Activated T-cell treated with anti-CD3 and anti-CD28 coated beads for 4 hours (primary cell): ENCODE data around the gene EYS.
"Not testable (repeated sequence)": the region's sequence is repeated elsewhere in the genome, so short reads cannot be mapped to it uniquely, and the experiment has no call there.

Experiments used
- DNase-seq: peaks from one replicate; pipeline ENCODE4 v3.0.0-alpha.2; 2020

The EYS gene

DNA sequence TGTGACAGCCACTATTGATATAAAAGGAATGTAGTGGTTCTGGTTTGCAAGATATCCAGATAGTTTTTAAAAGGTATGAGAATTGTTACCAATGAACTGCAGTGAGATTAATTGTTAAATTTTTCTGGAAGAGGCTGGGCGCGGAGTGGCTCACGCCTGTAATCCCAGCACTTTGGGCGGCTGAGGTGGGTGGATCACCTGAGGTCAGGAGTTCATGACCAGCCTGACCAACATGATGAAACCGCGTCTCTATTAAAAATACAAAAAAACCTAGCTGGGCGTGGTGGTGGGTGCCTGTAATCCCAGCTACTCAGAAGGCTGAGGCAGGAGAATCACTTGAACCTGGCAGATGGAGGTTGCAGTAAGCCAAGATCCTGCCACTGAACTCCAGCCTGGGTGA lies 1906.6 kb downstream of the EYS start:
- DNase-seq, result not testable (repeated sequence)

DNA sequence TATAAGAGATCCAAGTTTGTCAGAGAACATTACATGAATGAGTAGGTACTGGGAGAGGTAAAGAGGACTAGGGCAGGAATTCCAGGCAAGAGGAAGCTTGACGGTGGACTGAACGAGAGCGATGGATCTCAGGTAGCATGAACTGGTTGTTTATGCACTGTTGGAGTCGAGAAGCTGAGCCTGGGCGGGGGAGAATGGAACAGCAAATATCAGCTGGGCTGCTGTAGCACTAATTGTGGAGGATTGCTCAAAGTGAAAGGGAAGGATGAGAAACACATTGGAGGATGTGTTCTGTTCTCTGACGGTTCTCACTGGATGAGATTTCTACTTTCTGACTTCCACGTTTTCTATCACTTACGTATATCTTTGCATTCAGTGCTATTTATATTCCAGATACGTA lies 1907.2 kb downstream of the EYS start:
- DNase-seq, result no peak

DNA sequence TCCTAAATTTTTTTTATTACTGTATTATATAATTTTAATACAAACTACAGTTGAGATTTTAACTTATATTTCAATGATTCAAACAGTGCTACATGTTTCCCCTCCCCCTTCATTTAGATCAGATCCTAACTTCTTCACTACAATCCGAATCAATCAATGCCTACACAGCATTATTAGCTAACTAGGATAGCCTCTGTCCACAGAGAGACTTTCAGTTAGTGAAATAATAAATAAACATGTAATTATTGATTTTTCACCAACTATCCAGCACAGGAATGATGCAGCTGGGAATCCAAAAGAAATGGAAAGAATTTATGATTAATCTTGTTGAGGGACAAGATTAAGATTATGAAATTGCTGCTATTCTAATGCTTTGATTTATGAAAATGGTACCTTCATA lies 1907.7 kb downstream of the EYS start:
- DNase-seq, result no peak

DNA sequence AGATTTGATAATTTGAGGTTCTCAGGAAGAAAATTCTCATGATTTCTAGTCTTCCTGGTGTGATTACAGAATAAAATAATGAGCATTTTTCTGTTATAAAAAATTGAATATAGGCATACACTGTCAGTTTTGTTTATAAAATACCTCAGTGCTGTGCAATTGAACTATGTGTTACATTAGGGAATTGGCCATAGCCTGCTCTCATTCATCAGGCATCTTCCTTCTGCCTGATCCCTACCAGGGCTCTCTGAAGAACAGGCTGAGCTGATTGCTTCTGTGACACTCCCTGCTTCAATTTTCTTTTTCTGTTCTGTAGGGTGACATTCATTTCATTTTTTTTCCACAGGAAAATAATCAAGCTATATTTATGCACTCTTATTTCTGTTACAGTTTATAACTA lies 1908.6 kb downstream of the EYS start:
- no peak for DNase-seq

DNA sequence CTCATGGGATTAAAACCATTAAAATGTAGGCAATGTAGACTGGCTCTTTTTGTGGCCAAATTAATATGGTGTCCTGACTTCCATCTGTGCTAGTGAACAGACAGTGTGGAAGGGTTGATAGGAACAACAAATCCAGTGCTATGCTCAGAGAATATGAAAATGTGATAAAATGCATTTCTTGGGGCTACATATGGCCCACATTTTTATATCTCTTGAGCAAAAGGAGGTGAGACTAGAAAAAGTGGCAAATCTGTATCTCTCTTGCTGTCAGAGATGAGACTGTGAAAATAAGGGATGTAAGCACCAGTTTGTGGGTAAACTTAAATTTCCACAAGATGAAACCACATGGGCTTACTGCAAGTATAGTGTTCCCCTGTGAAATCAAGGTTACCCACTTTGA lies 1909.3 kb downstream of the EYS start:
- DNase-seq, result no peak

DNA sequence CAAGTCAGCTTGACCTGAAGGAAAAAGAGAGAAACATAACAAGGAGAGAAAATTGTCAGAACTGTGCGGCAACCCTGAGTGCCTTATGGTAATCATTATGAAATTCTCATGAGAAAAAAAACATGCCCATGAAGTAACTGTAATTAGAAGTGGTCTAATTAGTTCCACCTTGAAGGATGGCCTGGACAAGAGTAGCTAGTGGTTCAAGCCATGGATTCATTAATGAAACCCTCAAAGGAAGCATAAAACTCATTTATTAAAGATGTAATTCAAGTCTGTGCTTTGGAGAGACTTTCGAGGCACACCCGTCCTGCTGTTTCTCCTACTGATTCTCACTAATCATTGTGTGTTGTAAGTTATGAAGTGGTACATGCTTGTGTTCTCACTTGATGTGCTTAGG lies 1911.2 kb downstream of the EYS start:
- DNase-seq, result no peak

DNA sequence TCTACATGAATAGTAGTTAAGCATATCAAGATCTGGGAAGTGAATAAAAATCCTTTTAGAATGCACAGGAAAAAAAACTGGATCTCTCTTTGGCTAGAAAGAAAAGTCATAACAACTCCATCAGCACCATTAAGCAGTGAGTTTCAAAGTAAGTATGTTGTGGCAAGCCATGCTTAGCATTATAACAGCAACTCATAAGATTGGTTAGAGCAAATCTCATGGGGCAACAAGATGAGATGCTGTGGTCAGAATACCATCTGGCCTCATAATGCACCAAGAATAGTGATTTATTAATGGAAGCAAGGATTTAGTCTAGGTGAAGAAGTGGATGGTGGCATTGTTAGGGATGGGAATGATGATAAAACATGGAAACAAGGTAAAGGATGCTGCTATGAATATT lies 1912.0 kb downstream of the EYS start:
- DNase-seq, result no peak

DNA sequence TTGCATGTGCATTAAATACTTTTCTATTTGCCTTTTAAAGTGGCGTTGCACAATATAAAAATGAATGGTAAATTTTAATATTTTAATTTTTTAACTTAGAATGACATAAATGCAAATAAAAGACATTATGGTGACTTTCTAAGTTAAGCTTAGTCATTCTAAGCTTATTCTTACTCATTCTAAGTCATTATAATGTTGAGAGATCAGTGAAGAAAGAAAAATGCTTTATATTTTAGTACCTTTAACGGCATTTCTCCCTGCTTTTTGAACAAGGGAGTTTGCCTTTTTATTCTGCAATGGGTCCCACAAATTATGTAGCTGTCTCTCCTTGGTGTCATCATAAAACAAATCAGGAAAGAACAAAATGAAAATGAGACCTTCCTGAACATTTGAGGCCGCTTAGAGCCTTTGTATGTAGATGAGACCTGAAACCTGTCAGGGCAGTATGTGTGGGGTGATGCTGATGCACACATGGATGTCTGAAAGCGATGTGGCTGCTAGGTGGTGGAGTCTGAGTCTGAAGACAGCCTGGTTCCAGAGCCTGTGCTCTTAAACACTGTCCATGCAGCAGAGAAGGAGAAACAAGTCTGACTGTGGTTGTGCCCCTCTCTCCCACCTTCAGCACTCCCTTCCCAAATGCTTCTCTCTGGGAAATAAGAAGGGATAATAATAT lies 1913.4 kb downstream of the EYS start:
- DNase-seq, result no peak

DNA sequence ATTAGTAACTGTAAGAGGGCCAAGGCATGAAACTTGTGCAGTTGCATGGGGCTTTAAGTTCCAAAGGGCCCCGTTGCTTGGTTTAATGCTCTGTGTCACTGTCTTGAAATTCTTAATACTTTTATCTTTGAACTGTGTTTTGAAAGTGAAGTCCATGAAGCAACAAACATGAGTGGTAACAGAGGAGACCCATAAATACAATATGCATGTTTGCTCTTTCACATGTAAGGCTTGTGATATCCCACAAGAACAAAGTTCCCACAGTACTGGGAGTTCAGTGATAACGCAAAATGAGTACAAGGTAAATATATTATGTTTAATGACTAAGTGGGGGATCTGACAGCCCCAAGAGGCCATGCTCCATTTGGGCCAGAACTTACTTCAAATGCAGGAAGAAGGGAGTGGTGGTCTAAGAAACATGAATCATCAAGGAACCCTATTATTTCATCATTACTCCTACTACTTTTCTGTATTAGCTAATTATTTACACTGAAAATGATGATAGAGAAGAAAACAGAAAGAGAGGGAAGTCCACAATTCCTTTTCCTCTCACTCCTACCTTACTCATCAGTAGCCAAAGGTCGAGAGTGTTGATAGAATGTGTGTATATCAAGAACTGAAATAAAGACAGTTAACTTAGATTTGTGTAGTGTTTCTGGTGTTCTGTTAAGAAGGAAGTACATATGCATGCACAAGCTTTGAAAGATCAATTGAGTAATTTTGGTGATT lies 1914.1 kb downstream of the EYS start:
- no peak for DNase-seq

DNA sequence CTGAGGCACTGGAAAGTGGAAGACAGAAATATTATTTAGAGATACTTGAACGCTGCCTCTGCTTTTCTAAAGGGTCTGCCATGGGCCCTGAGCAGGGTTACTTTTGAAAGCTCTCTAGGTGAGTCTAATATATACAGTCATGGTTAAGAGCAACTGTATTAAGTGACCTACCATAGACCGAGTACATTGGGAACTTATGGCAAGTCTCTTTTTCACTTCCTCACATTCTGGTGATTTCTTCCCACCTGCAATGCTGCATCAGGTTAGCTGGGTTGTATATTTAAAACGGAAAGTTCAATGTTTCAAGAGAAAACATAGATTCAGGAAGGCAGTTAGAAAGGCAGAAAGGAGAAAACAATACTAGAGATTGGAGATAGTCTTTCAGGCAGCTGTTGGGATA lies 1916.7 kb downstream of the EYS start:
- no peak for DNase-seq

DNA sequence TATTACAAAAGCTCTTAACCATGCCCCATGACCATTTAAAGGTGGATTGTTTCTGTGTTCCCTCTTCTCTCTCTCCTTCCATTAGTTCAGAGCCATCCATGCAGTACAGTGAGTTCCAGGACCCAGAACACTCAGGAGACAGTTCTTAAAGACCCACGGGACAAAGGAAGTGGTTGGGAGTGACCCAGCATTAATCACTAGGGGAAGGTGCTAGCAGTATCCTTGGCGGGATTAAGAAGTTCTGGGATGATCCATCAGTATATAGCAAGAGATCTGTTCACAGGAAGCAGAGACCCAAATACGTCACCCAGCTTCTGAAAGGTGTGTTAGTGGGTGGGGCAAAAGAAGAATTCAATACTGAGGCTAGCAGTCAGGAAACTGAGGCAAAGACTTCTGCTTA lies 1917.3 kb downstream of the EYS start:
- no peak for DNase-seq

DNA sequence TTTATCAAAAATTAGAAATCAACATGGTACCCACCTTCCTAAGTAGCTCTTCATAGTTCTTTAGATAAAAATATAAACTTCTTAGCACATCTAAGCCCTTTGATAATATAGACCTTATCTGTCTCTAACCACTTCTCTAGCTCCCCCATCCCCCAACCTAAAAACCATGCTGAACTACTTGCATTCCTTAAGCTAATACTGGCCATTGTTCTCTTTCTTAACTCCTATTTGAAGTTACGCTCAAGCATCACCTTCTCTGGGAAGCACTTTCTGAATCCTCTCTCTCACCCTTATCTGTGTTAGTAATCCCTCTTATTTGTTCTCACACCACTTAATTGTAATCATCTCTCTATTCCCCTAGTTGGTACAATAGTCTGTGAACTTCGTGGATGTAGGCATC lies 1918.5 kb downstream of the EYS start:
- DNase-seq, result no peak

DNA sequence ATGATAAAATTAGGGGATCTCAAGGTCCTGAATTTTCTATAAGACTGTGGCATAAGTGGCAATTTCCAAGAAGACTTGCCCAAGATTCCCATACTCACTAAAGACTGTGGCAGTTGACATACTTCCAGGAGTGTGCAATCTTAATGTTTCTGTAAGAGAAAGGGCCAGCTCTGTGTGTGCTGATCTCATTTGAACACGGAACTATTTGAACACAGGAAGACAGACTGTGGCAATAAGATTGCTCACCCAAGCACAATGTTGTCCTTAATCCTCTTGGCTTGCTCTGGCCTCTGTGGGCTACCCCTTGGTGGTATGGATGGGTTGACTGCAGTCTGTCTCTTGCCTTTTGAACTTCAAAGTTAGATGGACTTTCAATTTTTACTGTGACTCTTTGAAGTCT lies 1920.0 kb downstream of the EYS start:
- DNase-seq, result no peak

DNA sequence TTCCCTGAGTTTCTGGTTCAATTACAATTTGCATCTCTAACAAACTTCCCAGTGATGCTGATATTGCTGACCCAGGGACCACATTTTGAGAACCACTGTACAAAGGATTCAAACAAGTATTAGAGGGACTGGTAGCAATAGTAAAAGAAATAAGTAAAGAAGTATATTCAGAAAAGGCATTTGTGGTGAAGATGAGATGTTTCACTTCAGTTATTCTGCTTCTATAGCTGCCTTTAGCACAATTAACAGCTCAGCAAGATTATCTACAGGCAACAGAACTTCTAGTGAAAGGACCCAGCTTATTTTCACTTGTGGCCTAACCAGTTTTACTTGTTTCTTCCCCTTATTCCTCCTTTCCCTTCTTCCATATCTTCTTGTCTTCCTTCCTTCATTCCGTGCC lies 1922.0 kb downstream of the EYS start:
- no peak for DNase-seq

DNA sequence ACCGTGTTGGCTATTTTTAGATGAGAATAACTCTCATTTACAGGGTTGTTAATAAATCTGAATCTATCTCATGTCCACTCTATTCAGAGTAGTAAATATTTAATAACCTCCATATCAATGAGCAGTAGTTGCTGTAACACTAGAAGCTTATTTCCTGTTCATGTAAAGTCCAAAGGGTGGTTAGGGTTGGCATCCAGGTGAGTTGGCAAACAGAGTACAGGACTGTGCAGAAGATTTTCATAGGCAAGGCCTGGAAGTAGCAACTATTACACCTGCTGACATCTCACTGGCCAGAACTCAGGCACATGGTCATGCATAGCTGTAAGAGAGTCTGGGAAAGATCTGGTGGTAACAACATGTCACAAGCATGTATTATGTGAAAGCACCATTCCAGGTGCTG lies 1923.9 kb downstream of the EYS start:
- DNase-seq, result no peak

DNA sequence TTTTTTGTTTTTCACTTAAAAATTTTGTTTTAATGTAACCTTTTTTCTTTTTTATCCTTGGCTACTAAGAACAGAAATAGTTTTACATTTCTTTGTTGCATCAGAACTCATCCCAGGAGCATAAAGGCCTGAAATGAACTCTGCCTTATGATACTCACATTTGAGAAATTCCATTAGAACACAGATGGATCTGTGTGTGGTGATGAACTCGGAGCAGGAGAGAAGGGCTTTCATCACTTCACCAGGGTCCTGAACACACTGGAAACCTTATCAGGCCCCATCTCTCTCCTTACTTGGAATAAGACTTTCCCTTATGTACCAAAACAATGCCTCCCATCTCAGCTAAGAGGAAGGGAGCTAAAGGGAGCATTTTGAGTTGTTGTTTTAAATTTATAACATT lies 1932.1 kb downstream of the EYS start:
- DNase-seq, result no peak

DNA sequence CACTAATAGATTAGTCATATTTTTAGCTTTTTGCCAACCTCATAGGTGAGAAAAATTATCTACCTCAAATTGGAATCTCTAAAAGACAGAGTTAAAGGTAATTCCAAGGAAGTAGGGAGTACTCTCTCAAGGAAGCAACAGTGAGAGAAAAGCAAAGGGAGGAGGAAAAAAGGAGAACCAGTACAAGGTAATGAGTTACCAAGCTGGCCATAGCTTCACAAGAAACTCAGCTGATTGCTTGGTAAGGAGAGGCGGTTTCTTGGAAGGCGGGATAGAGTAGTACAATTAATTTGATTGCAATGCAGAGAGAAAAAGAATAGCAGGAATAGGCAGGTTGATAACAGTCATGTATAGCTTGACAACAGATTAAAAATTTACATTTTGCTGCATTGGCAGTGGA lies 1933.8 kb downstream of the EYS start:
- no peak for DNase-seq

DNA sequence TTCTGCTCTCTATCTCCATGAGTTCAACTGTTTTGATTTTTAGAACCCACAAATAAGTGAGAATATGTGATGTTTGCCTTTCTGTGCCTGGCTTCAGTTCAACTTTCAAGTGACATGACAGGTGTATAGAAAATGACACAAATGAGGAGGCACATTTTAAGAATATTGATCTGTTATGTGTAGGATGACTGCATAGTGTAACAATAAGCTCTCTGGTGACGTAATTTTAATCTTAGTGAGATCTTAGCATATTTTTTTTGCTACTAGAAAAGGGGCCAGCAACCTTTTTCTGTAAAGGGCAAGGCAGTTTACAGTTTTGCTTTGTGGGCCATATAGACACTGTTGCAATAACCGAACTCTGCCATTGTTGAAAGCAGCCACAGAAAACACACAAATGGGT lies 1941.2 kb downstream of the EYS start:
- DNase-seq, result no peak

DNA sequence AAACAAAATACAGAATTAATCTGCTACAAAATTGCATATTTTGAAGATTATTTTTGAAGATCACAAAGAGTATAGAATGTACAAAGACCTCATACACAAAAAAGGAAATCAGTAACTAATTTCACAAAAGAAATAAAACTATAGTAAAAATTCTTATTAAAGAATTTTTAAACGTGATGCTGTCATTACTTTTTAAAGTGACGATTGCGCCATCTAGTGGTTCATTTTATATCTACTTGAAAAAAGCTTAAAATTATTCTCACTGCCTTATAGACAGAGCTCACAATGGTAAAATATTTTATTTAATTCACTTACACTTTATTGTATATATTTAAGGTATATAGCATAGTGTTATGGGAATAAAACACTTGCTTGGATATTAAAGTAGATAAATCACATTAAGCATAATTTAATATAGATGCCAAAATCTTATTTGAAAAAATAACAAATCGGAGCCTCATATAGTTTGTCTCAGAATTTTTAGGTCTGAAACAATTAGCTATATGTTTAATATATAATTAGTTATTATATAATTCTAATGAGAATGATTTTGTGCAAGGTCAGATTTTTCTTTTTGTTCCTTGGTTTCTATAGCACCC lies 1942.6 kb downstream of the EYS start:
- no peak for DNase-seq

DNA sequence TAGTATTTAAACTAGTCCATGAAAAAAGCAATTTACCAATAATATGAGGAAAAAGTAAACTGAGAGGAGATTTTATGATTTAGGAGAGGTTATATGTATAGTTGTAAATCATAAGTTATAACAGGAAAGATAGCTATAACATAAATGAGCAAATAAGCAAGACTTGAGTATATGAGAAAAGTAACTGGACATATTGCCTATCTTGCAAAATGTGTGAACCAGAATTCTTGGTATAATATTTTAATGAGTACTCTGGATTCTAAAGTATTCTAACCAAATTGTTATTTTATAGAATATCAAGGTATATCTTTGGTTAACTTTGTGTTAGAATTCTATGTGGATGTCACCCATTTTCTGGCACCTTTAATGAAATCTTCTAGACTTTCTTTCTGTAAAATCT lies 1946.8 kb downstream of the EYS start:
- DNase-seq, result no peak

DNA sequence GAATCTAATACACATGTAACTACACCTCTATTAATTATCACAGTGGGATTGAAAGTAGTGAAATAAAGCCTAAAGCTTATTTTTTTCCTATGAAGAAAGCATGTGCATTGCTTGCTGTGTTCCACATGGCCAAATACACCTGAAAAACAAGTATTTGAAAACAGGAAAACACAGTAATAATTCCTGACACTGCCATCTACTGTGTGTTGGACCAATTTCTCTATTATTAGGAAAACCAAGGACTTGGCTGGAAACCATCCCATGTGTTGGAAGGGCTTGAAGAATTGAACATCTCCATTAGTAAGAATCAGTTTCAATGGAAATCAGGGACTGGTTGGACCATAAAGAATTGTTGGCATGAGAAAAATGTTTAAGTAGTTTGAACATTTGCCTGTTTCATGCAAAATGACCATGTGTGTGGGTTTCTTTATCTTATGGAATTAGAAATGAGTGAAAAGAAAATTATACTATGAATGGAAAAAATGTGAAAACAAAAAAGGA lies 1947.4 kb downstream of the EYS start:
- no peak for DNase-seq

DNA sequence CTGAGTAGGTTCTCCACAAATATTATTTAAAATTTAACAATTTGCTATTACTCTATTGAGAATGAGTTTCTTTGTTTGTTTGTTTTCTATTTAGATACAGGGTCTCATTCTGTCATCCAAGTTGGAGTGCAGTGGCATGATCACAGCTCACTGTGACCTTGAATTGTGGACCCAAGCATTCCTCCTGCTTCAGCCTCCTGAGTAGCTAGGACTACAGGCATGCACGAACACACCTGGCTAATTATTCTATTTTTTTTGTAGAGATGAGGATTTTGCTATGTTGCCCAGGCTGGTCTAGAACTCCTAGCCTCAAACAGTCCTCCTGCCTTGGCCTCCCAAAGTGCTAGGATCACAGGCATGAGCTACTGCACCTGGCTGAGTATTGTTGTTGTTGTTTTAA lies 1949.2 kb downstream of the EYS start:
- DNase-seq, result no peak

DNA sequence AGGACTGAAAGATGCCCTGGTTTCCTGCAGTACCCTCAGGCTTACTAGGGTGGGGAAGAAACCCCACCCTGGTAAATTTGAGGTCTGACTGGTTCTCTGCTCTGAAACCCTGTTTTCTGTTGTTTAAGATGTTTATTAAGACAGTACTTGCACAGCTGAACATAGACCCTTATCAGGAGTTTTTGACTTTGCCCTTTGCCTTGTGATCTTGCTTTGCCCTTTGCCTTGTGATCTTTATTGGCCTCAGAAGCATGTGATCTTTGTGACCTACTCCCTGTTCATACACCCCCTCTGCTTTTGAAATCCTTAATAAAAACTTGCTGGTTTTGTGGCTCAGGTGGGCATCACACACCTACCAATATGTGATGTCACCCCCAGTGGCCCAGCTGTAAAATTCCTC lies 1949.8 kb downstream of the EYS start:
- DNase-seq, result not testable (repeated sequence)

DNA sequence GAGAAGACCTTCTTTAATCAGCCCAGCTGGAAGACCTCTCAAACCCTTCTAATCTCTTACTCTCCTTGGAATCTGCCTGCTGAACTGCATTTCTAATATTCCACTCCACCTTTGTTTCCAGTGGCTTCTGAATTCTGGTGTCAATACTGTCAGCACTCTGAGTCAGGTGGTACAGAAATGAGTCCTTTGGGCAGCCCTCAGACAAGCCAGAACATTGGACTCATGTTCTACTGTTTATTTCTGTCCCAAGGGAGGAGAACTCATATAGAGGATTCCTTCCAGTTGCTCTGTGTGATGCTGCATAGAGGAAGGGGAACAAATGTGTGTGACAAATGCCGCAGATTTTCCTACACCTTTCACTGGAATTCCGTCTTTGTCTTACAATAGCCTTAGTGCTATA lies 1956.6 kb downstream of the EYS start:
- DNase-seq, result no peak

DNA sequence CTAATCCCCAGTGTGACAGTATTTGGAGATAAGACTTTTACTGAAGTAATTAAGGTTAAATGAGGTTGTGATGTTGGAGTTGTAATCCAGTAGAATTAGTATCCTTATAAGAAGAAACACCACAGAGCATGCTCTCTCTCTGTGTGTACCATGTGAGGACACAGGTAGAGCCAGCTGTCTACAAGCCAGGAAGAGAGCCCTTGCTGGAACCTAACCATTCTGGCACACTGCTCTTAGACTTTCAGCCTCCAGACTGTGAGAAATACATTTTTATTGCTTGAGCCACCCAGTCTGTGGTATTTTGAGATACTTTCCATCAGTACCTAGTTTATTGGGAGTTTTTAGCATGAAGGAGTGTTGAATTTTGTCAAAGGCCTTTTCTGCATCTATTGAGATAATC lies 1961.2 kb downstream of the EYS start:
- DNase-seq, result no peak
